Heart right ventricle (tissue), 16 donors: ENCODE results near the gene APOM. TPM values are rescaled to one million over a fixed set of nuclear protein-coding genes. Genes with fewer than 3 reads are reported as not detected.

Source experiments
- ATAC-seq, 8 donors: fragments of 200-7000 bp; cut with Tn5 transposase; one replicate each; pipeline ENCODE4 v1.9.1; 2020; ENCODE audit warnings: mild to moderate bottlenecking in 8 of 8, moderate library complexity in 8 of 8, moderate number of reproducible peaks in 1 of 8
- DNase-seq, 2 donors: peaks; one replicate each; pipeline ENCODE4 v3.0.0-alpha.2; 2020
- H3K27ac ChIP-seq, 10 donors: fragments of 200-600 bp; sonication (generic) in 2 of 10; one replicate each; pipeline versions ENCODE4 v1.5.0 to v1.8.0; 2020 to 2022; ENCODE audit warnings: mild to moderate bottlenecking in 3 of 10
- H3K27me3 ChIP-seq, 7 donors: fragments of 200-600 bp; one replicate each; pipeline ENCODE4 v1.8.0; 2021 to 2022; ENCODE audit warnings: mild to moderate bottlenecking in 2 of 7
- H3K36me3 ChIP-seq, 9 donors: fragments of 200-600 bp; sonication (generic) in 1 of 9; one replicate each; pipeline versions ENCODE4 v1.5.0 to v1.8.0; 2020 to 2022; ENCODE audit warnings: mild to moderate bottlenecking in 2 of 9
- H3K4me1 ChIP-seq, 9 donors: fragments of 200-600 bp; sonication (generic) in 1 of 9; one replicate each; pipeline versions ENCODE4 v1.5.0 to v1.8.0; 2020 to 2022; ENCODE audit warnings: mild to moderate bottlenecking in 4 of 9
- H3K4me3 ChIP-seq, 10 donors: fragments of 200-600 bp; sonication (generic) in 2 of 10; one replicate each; pipeline versions ENCODE4 v1.5.0 to v1.8.0; 2020 to 2022; ENCODE audit warnings: mild to moderate bottlenecking in 7 of 10, moderate library complexity in 2 of 10
- H3K9me3 ChIP-seq, 11 donors: fragments of 200-600 bp in 10 of 11; sonication (generic) in 2 of 11; one replicate each; pipeline versions ENCODE4 v1.5.0 to v1.8.0; 2013 to 2022; ENCODE audit warnings: mild to moderate bottlenecking in 2 of 11, control low read depth in 1 of 11, moderate library complexity in 1 of 11
- CTCF ChIP-seq, 9 donors: fragments of 200-600 bp; sonication (generic) in 2 of 9; IDR thresholded peaks; one replicate each; pipeline versions ENCODE4 v1.5.0 to v1.8.0; 2021 to 2022; ENCODE audit warnings: antibody characterized with exemption in 9 of 9, mild to moderate bottlenecking in 5 of 9, moderate library complexity in 1 of 9
- WGBS, 2 donors: extraction: QIAGEN DNeasy Blood & Tissue Kit; methylation state at CpG; one replicate each; pipeline ENCODE4 v1.1.7; 2013; ENCODE audit warnings: inconsistent platforms in 1 of 2; 5-methylcytosine and 5-hydroxymethylcytosine counted together
- intact Hi-C, 10 donors: fragments of 100-400 bp; cut with DNase I; formaldehyde crosslinking; loops; one replicate each; pipeline versions ENCODE4 v1.11.1 to v1.14.2; 2022
- polyA plus RNA-seq, 2 donors: library from polyadenylated mRNA; stranded (reverse); fragments of 200-250 nt; gene quantifications; one replicate each; pipeline ENCODE4 v1.2.3, GENCODE V29; 2013
- total RNA-seq, 10 donors: library from RNA; stranded (reverse); fragmentation: NEBNext Ultra II Directional in 3 of 10; extraction: Animal tissue kit (Norgen Biotek cat#: 25700) in 3 of 10; gene quantifications; one replicate each; pipeline versions ENCODE4 v1.2.1 to v1.2.4, GENCODE V29; 2021 to 2023
- donor health status: Arrhythmogenic right ventricular cardiomyopathy.
- donor health status: ischemic (EF 13 %, LVEDD 7.1; RV severe dilation, severe dysfunction).
- donor health status: healthy with polysubstance abuse.
- donor health status: DM: no; HTN: yes; CAD: no.
- donor health status: DM: no; HTN: no; CAD: no.
- donor health status: ischemic (EF 25% LVEDD 6.9; RV normal size, moderate dysfunction).
- donor health status: ischemic (EF 25% LVEDD 5.7; RV mildly dilated, moderate dysfunction).
- donor health status: healthy.
- donor health status: DM: yes; HTN: yes; CAD: no.
- donor health status: Ischemic cardiomyopathy.
- donor health status: ischemic (EF 35%, LVEDD 5.7; RV mildly dilated, moderate dysfunction).
- donor health status: nonischemic (EF 11% LVEDD 7.7; RV severe dilation, severe dysfunction).
- donor health status: DM: yes; HTN: yes; CAD: no.
- donor health status: PGD.
- donor health status: ischemic (EF 29% LVEDD 5.4; RV normal size, mild dysfunction).
- donor health status: nonischemic (EF 23%, LVEDD 6.1; RV moderate dilation, normal function).

APOM gene
- total and polyA plus RNA-seq, 12 donors, result 1.8 to 7.4 (median 3.0) TPM

DNA sequence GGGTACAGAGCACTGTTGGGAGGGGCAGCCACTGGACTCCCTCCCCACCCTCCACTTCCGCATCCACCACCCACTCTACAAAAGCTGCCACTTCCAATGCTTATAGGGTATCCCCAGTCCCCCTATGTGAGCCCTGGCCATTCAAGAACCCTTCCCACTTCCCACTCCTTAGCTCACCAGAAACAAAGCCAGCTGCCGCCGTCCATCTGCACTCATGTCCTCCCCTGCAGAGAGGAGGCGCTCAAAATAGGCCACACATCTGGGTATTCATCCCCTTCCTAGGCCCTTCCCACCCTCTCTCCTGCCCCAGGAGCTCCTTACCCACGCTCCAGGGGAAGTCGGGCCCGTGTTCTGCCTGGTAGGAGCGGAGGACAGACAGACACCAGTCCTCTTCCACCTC lies 31.6 kb downstream of the APOM start:
- H3K36me3 ChIP-seq, result peaks cover 5 to 82% (median 47%) of the 10 kb centered on the region in 9 donors
- H3K4me1 ChIP-seq, result peaks cover 0 to 11% (median 5%) of the 10 kb centered on the region in 9 donors
- no peaks in the 10 kb centered on the region for H3K9me3 ChIP-seq
- no peak overlapping the region for H3K4me3 ChIP-seq
- no peak overlapping the region for H3K27ac ChIP-seq
- WGBS, 2 donors, result 86% methylated on average over 8 of the region's 8 CpGs
- no peak for DNase-seq
- no peak for ATAC-seq
- intact Hi-C loops, result loop anchor here in 4 of 10 donors (10.0 kb wide), 4 partner anchors 77 to 257 kb away; partner anchors contain the start of genes CFB (in 1 of the 4), NEU1 (in 1 of the 4) and SAPCD1 (in 1 of the 4)
- no peaks in the 10 kb centered on the region for H3K27me3 ChIP-seq
- no peak for TF ChIP-seq CTCF (IDR thresholded peaks at IDR 0.05)

DNA sequence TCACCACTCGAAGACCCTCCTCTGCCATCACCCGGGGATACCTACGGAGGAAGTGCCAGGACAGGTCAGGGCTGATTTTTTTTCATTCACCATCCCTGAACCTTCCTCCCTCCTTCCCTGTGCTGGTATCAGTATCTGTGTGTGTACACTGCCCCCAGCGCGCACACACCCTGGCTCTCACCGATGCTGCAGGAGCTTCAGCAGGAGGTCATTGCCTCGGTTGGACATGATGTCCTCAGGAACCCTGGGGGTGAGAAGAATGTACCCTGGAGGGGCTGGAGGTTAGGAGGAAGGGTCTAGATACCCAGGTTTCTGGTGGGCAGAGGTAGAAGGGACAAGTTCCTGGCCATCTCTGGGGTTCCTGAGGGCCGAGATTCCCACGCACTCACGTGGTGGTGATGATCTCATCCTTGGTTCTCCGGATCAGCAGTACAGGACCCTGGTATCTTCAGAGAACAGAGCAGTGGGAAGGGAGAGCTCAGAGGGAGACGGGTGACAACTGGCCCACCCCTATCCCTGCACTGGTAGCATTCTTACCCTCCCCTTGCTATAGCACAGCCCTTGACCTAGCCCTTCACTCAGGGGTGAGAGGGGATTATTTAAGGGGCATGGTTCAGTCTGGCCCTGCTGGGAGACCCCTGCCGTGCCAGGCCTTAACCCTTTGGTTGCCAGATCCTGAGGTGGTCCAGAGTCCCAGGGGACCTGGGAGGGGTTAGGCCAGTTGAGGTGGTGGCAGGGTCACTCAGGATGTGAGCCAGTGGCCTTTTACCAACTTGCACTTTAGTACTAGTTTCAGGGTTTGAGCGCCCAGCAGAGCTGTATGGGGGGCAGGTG lies 32.4 kb downstream of the APOM start:
- Histone ChIP-seq H3K9me3 (no peaks in the 10 kb centered on the region), H3K4me3 (no peak overlapping the region), H3K27me3 (no peaks in the 10 kb centered on the region), H3K36me3 (peaks cover 5 to 90% (median 54%) of the 10 kb centered on the region in 9 donors), H3K27ac (no peak overlapping the region), H3K4me1 (peaks cover 0 to 6% (median 3%) of the 10 kb centered on the region in 9 donors)
- peak in 2 of 8 donors; percentile 10 to 20 for ATAC-seq
- 81 to 82% methylated on average over 14 of the region's 14 CpGs for WGBS, 2 donors
- intact Hi-C loops, result loop anchor here in 4 of 10 donors (10.0 kb wide), 4 partner anchors 77 to 257 kb away; partner anchors contain the start of genes CFB (in 1 of the 4), NEU1 (in 1 of the 4) and SAPCD1 (in 1 of the 4)
- no peak for TF ChIP-seq CTCF (IDR thresholded peaks at IDR 0.05)
- DNase-seq, result no peak

- H3K9me3 ChIP-seq, result no peaks in the 10 kb centered on the region
- DNase-seq (no peak), ATAC-seq (no peak)
- peaks cover 5 to 100% (median 66%) of the 10 kb centered on the region in 9 donors for H3K36me3 ChIP-seq
- no peaks in the 10 kb centered on the region for H3K27me3 ChIP-seq
- H3K4me1 ChIP-seq, result peaks cover 0 to 4% (median 0%) of the 10 kb centered on the region in 9 donors
- TF ChIP-seq CTCF (IDR thresholded peaks at IDR 0.05), result peak in 5 of 9 donors; percentile 12 to 43 (median 22)
- H3K4me3 ChIP-seq, result no peak overlapping the region
- H3K27ac ChIP-seq, result no peak overlapping the region
- WGBS, 2 donors, result 77 to 81% methylated on average over 11 of the region's 11 CpGs
- intact Hi-C loops, result loop anchor here in 4 of 10 donors (10.0 kb wide), 4 partner anchors 75 to 255 kb away; partner anchors contain the start of genes CFB (in 1 of the 4), NEU1 (in 1 of the 4) and SAPCD1 (in 1 of the 4)
Measured at GRCh38 chr6:31689249-31690110, 33.8 kb downstream of the APOM start.
